HG03025 (cell line): ENCODE results near the gene TRPM3.

ENCODE experiments used
- ATAC-seq: cut with Tn5 transposase; IDR thresholded peaks from one replicate; pipeline ENCODE4 v1.9.1; 2021; ENCODE audit warnings: mild to moderate bottlenecking, moderate library complexity; ENCODE audit not compliant: unreplicated experiment, low FRiP score

Gene TRPM3

GRCh38 chr9:70539526-70539925, 581.9 kb downstream of the TRPM3 start:
- no peak for ATAC-seq

- ATAC-seq, result no peak
These were observed 582.4 kb downstream of the TRPM3 start for GRCh38 chr9:70539001-70539400.

GRCh38 chr9:70537084-70537483, 584.3 kb downstream of the TRPM3 start:
- ATAC-seq, result no peak

- no peak for ATAC-seq
These were observed 585.7 kb downstream of the TRPM3 start for GRCh38 chr9:70535546-70536323.

GRCh38 chr9:70534471-70534870, 587.0 kb downstream of the TRPM3 start:
- no peak for ATAC-seq

- ATAC-seq, result no peak
These were observed 587.4 kb downstream of the TRPM3 start for GRCh38 chr9:70534061-70534460.

- no peak for ATAC-seq
These were observed 587.9 kb downstream of the TRPM3 start for GRCh38 chr9:70533492-70533891.

GRCh38 chr9:70532716-70533115, 588.7 kb downstream of the TRPM3 start:
- no peak for ATAC-seq

GRCh38 chr9:70531311-70531710, 590.1 kb downstream of the TRPM3 start:
- ATAC-seq, result no peak

- no peak for ATAC-seq
These were observed 590.7 kb downstream of the TRPM3 start for GRCh38 chr9:70530716-70531115.

GRCh38 chr9:70529833-70530232, 591.6 kb downstream of the TRPM3 start:
- ATAC-seq, result no peak

- ATAC-seq, result no peak
These were observed 592.0 kb downstream of the TRPM3 start for GRCh38 chr9:70529377-70529776.

GRCh38 chr9:70526902-70527301, 594.5 kb downstream of the TRPM3 start:
- ATAC-seq, result no peak

- no peak for ATAC-seq
These were observed 595.9 kb downstream of the TRPM3 start for GRCh38 chr9:70525519-70525918.

- no peak for ATAC-seq
These were observed 601.3 kb downstream of the TRPM3 start for GRCh38 chr9:70519912-70520724.

- ATAC-seq, result no peak
These were observed 603.4 kb downstream of the TRPM3 start for GRCh38 chr9:70517926-70518610.

GRCh38 chr9:70514273-70514672, 607.1 kb downstream of the TRPM3 start:
- no peak for ATAC-seq

GRCh38 chr9:70511858-70512257, 609.6 kb downstream of the TRPM3 start:
- no peak for ATAC-seq

GRCh38 chr9:70510157-70510770, 611.2 kb downstream of the TRPM3 start:
- no peak for ATAC-seq

GRCh38 chr9:70506159-70506558, 615.3 kb downstream of the TRPM3 start:
- no peak for ATAC-seq

GRCh38 chr9:70504834-70505233, 616.6 kb downstream of the TRPM3 start:
- no peak for ATAC-seq
